A549 treated with CpdA at 1 μM for 4 hours (cell line): ENCODE results near the gene SMARCA1. TPM values are rescaled to one million over a fixed set of nuclear protein-coding genes. Genes with fewer than 3 reads are reported as not detected.

ENCODE experiments used
- total RNA-seq: library from RNA; stranded (reverse); fragments of 200-300 nt; extraction: Qiagen RNA extraction; gene quantifications from 5 replicates; pipeline ENCODE4 v1.2.3, GENCODE V29; 2022; ENCODE audit warnings: low read depth

The SMARCA1 gene, protein sequence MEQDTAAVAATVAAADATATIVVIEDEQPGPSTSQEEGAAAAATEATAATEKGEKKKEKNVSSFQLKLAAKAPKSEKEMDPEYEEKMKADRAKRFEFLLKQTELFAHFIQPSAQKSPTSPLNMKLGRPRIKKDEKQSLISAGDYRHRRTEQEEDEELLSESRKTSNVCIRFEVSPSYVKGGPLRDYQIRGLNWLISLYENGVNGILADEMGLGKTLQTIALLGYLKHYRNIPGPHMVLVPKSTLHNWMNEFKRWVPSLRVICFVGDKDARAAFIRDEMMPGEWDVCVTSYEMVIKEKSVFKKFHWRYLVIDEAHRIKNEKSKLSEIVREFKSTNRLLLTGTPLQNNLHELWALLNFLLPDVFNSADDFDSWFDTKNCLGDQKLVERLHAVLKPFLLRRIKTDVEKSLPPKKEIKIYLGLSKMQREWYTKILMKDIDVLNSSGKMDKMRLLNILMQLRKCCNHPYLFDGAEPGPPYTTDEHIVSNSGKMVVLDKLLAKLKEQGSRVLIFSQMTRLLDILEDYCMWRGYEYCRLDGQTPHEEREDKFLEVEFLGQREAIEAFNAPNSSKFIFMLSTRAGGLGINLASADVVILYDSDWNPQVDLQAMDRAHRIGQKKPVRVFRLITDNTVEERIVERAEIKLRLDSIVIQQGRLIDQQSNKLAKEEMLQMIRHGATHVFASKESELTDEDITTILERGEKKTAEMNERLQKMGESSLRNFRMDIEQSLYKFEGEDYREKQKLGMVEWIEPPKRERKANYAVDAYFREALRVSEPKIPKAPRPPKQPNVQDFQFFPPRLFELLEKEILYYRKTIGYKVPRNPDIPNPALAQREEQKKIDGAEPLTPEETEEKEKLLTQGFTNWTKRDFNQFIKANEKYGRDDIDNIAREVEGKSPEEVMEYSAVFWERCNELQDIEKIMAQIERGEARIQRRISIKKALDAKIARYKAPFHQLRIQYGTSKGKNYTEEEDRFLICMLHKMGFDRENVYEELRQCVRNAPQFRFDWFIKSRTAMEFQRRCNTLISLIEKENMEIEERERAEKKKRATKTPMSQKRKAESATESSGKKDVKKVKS
- total RNA-seq: 31.8 to 58.4 TPM (median 43.0 TPM) in 5 replicates

DNA sequence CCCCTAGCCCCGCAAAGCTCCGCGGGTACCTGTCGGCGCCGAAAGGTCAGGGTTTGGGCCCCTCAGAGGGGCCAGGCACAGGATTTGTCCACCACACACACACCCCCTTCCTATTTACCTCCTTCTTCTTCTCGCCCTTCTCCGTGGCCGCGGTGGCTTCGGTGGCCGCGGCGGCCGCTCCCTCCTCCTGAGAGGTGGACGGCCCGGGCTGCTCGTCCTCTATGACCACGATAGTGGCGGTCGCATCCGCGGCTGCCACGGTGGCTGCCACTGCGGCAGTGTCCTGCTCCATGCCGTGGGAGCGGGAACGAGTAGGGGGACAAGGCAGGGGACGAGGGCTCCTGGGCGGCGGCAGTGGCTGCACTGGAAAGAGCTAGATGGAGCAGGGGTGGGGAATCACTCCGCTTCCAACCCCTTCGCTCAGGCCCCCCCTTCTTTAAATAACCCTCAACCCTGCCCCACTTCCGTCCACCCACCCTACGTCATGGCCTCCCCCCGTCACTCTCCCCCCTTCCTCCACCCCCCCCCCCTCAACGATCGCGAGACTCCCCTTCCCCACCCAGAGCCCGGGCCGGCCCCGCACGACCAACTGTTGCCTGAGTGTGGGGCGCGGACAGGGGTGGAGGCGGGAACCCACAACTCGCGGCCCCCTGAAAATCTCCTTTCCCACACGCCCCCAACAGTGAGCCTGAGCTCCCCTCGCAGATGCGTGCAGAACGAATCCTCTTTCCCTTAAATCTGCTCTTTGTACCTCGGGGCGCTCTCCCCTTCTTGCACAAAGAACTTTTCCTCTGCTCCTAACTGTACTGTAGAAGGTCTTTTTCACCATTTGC lies at the start of gene SMARCA1:
SMARCA1 (minus strand) TSS at position 412 of the 833 bp plus-strand sequence; CDS start at position 292, 120 bp downstream.

DNA sequence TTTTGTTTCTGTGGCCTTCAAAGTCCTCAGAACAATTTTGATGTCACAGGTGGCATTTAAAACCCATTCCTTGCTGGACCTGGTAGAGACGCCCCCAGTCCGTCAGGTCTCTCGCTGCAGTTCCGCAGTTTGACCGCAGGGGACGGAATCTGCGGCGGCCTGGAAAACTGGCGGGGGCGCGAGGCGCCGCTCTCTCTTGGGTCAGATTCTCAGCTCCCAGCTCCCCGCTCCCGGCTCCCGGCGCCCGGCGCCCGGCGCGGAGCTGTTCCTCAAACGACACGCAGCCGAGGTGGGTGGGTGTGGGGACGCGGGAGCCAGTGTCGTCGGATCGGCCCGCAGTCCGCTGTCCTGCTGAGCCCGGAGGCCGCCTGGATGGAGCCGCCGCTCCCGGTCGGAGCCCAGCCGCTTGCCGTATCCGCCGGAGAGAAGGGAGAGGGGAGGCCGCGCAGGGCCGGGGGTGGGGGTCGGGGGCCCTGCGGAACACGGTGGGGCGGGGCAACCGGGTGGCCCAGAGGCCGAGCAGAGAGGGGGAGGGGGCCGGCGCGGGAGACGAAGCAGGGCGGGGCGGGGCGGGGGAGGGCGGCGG lies 16.9 kb upstream of the SMARCA1 start, which contains the start of gene OCRL:
OCRL (plus strand) TSS at position 192 of the 586 bp plus-strand sequence; CDS start at position 373, 181 bp downstream.

Other genes starting within 250 kb of the SMARCA1 start
- gene OCRL, start 16.8 kb upstream of the SMARCA1 start, total RNA-seq: 19.3 to 25.0 TPM (median 23.5 TPM) in 5 replicates
- 0.70 to 0.90 TPM (median 0.79 TPM) in 5 replicates for gene APLN, start 131.5 kb upstream of the SMARCA1 start, total RNA-seq
- not detected in 5 replicates for gene XPNPEP2, start 215.5 kb upstream of the SMARCA1 start, total RNA-seq